OCI-LY3 (cell line): ENCODE data around the gene CPLX1.

Experiments used
- H2AFZ ChIP-seq: fragments of 200-600, 300-600 bp; shearing (Covaris generic); 2 replicates; pipeline ENCODE4 v1.6.0; 2014; ENCODE audit warnings: antibody characterized with exemption, low read depth, low read length
- H3K27ac ChIP-seq: fragments of 200-600, 300-600 bp; sonication (generic); 2 replicates; pipeline ENCODE4 v1.5.1; 2014; ENCODE audit warnings: mild to moderate bottlenecking, low read length, moderate library complexity, mixed read lengths
- H3K27me3 ChIP-seq: fragments of 200-600, 300-600 bp; sonication (generic); 2 replicates; pipeline ENCODE4 v1.6.1; 2014; ENCODE audit warnings: low read depth, low read length, mixed read lengths
- H3K36me3 ChIP-seq: fragments of 200-600, 300-600 bp; sonication (generic); replicated peaks from 2 replicates; pipeline ENCODE3; 2014; ENCODE audit warnings: low read depth, low read length, mixed read lengths
- H3K4me1 ChIP-seq: fragments of 300-600, 200-600 bp; sonication (generic); 2 replicates; pipeline ENCODE4 v1.6.1; 2014; ENCODE audit warnings: low read length, mixed read lengths
- H3K4me2 ChIP-seq: fragments of 200-600, 300-600 bp; sonication (generic); 2 replicates; pipeline ENCODE4 v1.6.1; 2014; ENCODE audit warnings: low read length, mixed read lengths
- H3K4me3 ChIP-seq: fragments of 300-600, 200-600 bp; sonication (generic); 2 replicates; pipeline ENCODE4 v1.5.1; 2014; ENCODE audit warnings: antibody characterized with exemption, mild to moderate bottlenecking, low read length, moderate library complexity
- H3K79me2 ChIP-seq: fragments of 300-600, 200-600 bp; shearing (Covaris generic); 2 replicates; pipeline ENCODE4 v1.6.1; 2014; ENCODE audit warnings: mild to moderate bottlenecking, low read length, mixed read lengths
- H3K9ac ChIP-seq: fragments of 300-600, 200-600 bp; shearing (Covaris generic); 2 replicates; pipeline ENCODE4 v1.6.0; 2014; ENCODE audit warnings: mild to moderate bottlenecking, low read length, moderate library complexity
- H3K9me3 ChIP-seq: fragments of 200-600, 300-600 bp; shearing (Covaris generic); 2 replicates; pipeline ENCODE4 v1.6.1; 2014; ENCODE audit warnings: low read length, mixed read lengths; ENCODE audit not compliant: insufficient read depth
- H4K20me1 ChIP-seq: fragments of 200-600, 300-600 bp; sonication (generic); 2 replicates; pipeline ENCODE4 v1.6.1; 2016; ENCODE audit warnings: low read length, mixed read lengths; ENCODE audit not compliant: insufficient read depth
- EZH2phosphoT487 ChIP-seq: fragments of 200-600 bp; shearing (Covaris generic); IDR thresholded peaks from 2 replicates; pipeline ENCODE4 v1.6.1; 2018; ENCODE audit warnings: antibody characterized with exemption, mixed run types, low read depth
- TF ChIP-seq, protein P1 (sequence below): fragments of 200-600, 300-600 bp; sonication (generic); IDR thresholded peaks from 2 replicates; pipeline ENCODE4 v1.5.1; 2014; ENCODE audit warnings: antibody characterized with exemption, low read length, low read depth

CPLX1 gene

DNA sequence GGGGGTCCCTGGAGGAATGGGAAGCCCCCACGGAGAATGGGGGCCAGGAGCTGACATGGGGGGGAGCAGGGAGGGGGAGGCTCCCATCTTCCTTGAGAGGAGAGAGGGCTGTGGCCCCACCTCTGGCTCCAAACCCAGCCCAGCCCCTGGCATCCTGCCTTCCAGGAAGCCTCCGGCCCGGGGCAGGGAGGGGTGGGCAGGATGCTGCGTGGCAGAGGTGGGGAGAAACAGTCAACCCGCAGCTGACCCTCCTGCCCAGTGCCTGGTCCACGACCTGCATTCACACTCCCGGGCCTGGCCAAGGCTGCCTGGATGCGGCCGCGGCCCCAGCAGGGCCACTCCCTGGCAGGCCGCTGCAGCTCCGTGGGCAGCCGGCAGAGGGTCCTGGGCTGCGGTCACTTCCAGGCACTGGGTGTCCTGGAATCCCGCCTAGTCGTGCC lies 39.0 kb downstream of the CPLX1 start:
- no peaks in the 10 kb centered on the region for H3K9me3 ChIP-seq
- no peaks in the 10 kb centered on the region for H3K27me3 ChIP-seq

DNA sequence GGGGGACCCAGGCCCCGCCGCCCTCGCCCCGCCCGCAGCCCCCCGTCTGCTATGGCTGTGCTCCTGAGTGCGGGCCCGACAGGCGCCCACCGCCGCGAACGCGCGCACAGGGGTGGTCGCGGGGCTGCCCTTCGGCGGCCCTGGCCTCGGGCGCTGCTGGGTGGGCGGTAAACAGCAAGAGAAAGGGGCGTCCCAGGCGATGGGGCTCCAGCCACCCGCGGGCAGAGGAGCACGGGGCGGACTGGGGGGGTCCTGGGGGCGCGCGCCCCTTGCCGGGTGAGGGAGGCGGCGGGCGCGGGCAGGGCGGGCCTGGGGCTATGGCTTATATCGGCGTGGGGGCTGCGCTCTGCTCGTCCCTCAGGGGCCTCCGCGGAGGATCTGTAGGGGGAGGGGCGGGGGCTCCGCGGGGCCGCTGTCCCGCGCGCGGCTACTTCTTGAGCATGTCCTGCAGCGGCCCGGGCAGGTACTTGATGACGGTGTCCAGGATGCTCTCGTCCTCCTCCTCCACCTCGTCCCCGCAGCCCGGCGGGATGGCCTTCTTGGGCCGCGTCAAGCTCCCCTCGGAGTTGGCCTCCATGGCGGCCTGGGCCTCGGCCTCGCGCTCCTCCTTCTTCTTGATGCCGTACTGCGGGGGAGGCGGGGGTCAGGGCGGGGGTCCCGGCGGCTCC lies 39.7 kb downstream of the CPLX1 start:
- Histone ChIP-seq H3K4me3 (no peak overlapping the region), H3K4me1 (peaks cover 4% of the 10 kb centered on the region), H3K27me3 (no peaks in the 10 kb centered on the region), H3K9me3 (no peaks in the 10 kb centered on the region), H3K9ac (no peak overlapping the region), H4K20me1 (no peaks in the 10 kb centered on the region), H3K27ac (no peak overlapping the region), H2AFZ (no peak overlapping the region), H3K79me2 (peaks cover 4% of the 10 kb centered on the region), H3K36me3 (no peaks in the 10 kb centered on the region), H3K4me2 (no peak overlapping the region)
- TF ChIP-seq, protein P1, sequence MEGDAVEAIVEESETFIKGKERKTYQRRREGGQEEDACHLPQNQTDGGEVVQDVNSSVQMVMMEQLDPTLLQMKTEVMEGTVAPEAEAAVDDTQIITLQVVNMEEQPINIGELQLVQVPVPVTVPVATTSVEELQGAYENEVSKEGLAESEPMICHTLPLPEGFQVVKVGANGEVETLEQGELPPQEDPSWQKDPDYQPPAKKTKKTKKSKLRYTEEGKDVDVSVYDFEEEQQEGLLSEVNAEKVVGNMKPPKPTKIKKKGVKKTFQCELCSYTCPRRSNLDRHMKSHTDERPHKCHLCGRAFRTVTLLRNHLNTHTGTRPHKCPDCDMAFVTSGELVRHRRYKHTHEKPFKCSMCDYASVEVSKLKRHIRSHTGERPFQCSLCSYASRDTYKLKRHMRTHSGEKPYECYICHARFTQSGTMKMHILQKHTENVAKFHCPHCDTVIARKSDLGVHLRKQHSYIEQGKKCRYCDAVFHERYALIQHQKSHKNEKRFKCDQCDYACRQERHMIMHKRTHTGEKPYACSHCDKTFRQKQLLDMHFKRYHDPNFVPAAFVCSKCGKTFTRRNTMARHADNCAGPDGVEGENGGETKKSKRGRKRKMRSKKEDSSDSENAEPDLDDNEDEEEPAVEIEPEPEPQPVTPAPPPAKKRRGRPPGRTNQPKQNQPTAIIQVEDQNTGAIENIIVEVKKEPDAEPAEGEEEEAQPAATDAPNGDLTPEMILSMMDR, result no peak

More for the DNA sequence above, 39.0 kb downstream of the CPLX1 start:
- H3K36me3 ChIP-seq, result no peaks in the 10 kb centered on the region
- H3K79me2 ChIP-seq, result no peaks in the 10 kb centered on the region
- no peaks in the 10 kb centered on the region for H4K20me1 ChIP-seq
- no peak overlapping the region for H3K27ac ChIP-seq
- H2AFZ ChIP-seq, result no peak overlapping the region
- TF ChIP-seq, protein P1, result no peak
- TF ChIP-seq EZH2phosphoT487, result no peak
- H3K4me1 ChIP-seq, result peaks cover 4% of the 10 kb centered on the region
- H3K4me3 ChIP-seq, result no peak overlapping the region
- H3K9ac ChIP-seq, result no peak overlapping the region
- no peak overlapping the region for H3K4me2 ChIP-seq

DNA sequence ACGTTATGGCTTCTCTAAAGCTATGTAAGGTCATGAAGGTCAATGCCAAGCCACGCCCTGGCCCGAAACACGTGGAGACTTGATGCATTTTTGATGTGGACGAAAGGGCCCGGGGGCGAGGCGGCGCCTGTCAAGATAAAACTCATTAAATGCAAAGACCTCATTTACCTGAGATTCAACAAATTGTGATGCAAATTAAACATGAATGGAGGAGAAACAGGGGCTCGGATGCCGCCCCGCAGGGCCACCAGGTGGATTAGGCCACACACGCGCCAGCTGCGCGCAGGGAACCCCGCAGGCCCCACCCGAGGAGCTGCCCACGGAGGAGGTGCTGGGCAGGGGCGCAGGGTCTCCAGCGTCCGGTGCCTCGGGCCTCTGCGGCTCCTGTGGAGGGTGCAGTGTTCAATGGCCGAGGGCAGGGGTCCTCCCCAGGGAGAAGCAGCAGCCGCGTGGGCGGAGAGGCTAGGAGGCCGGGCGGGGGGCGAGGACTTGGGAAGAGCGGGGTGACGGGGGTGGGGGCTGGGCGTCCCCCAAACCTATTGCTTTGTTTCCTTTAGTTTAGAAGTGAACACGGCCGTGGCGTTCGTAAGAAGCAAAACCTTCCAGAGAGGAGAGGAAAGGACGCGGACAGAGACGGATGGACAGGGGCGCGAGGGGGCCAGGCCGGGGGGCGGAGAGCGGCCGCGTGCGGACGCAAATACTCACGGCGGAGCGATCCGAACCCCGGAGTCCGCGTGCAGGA lies 40.4 kb downstream of the CPLX1 start:
- H3K27ac ChIP-seq, result no peak overlapping the region
- H2AFZ ChIP-seq, result no peak overlapping the region
- H3K36me3 ChIP-seq, result peaks cover 6% of the 10 kb centered on the region
- peaks cover 11% of the 10 kb centered on the region for H3K79me2 ChIP-seq
- TF ChIP-seq, protein P1, result no peak
- TF ChIP-seq EZH2phosphoT487, result no peak
- no peak overlapping the region for H3K9ac ChIP-seq
- no peaks in the 10 kb centered on the region for H3K27me3 ChIP-seq
- H4K20me1 ChIP-seq, result peaks cover 4% of the 10 kb centered on the region
- H3K4me1 ChIP-seq, result peaks cover 6% of the 10 kb centered on the region
- H3K4me3 ChIP-seq, result no peak overlapping the region
- H3K4me2 ChIP-seq, result no peak overlapping the region
- no peaks in the 10 kb centered on the region for H3K9me3 ChIP-seq
